T47D (cell line): Measurements from ENCODE around the gene CDC42SE2.
"Not testable (repeated sequence)": the region's sequence is repeated elsewhere in the genome, so short reads cannot be mapped to it uniquely, and the experiment has no call there.

ENCODE experiments used
- DNase-seq, 2 experiments: peaks; one replicate each; pipeline versions ENCODE4 v3.0.0 to v3.0.0-alpha.2; 2011 to 2012; ENCODE audit warnings: low read depth in 1 of 2, low spot score in 1 of 2
- JUND ChIP-seq: IDR thresholded peaks from 2 replicates; pipeline ENCODE4 v1.6.1; 2012; ENCODE audit warnings: low read depth
- in situ Hi-C: cut with HindIII; loops from 2 replicates; pipeline ENCODE4 v1.10.0; 2016; ENCODE audit warnings: low sequenced_read_pairs, low pct_unique_long_range_greater_than_20kb

Gene CDC42SE2

DNA sequence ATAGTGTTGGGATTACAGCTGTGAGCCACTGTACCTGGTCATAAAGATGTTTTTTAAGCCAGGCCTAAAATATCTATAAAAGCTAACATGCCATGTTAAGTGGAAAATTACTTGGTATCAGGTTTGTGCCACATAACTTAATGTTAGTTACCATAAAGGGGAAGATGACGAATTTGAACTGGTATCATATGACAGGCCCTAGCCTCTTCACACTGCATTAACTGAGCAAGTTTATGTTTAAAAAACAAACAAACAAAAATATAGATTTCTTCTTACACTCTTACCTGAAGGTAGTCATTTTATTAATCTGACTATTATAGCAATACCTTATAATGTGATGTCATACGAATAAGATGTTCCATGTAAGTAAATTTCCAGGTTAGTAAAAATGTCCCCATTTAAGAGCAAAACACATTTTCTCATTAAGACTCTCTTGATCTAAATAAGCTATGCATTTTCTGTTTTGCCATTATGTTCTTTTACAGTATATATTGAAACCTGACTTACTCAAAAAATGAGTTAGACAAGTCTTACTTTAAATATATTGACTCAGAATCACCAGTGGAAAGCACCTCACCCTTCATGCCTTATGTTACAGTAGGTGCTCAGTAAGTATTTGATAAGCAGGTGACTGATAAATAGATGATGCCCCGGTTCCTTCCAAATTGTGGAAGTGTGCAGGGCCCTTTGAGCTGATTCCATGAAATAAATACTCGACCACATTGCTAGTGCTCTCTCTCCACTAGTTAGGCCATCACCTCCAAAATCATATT, 125.4 kb downstream of the CDC42SE2 start:
- in situ Hi-C loops = no loop called here
- no peak for DNase-seq
- TF ChIP-seq JUND = no peak

DNA sequence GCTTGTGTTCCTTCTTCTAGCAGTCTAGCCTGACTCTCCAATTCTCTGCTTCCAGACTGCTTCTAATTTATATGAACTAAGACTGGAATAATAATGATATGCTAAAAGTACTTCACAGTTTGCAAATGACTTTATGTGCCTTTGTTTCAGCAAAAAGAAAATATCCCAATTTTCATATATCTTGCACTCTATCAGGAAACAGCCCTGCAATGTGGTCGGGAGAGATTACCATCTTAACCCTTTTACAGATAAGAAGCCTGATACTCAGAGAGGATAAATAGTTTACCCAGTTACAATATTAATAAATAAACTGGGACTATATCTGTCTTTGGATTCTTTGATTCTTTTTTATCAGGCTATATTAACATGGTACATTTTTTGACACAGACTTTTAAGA, 126.0 kb downstream of the CDC42SE2 start:
- DNase-seq = no peak
- no peak for TF ChIP-seq JUND
- in situ Hi-C loops = no loop called here

DNA sequence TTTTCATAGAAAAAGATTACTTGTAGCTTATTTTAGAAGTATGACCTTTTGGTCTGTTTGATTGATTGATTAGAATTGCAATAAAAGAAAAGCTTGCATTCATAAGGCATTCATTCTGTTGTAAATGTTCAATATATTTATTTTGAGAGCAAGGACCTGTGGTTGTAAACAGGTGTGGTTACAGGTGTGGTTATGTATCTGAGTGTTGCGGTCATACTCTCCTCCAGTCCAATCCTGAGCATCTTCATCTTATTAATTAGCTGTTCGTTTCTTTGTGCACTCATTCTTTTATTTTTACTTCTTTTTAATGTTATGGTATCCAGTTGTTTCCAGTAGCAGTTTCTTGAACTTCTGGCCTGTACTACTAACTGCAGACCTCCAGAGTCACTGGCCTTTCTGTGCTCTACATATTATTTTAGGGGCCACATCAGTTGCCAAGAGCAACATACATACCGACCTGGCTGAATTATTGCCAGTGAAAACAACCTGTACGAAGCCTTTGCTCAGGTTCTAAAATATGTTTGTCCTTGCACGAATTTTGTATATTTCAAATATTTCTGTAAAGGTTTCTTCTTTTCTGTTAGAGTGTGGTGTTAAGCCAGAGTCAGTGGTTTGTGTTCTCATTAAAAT, 128.7 kb downstream of the CDC42SE2 start:
- TF ChIP-seq JUND = no peak
- in situ Hi-C loops = no loop called here
- DNase-seq = no peak

DNA sequence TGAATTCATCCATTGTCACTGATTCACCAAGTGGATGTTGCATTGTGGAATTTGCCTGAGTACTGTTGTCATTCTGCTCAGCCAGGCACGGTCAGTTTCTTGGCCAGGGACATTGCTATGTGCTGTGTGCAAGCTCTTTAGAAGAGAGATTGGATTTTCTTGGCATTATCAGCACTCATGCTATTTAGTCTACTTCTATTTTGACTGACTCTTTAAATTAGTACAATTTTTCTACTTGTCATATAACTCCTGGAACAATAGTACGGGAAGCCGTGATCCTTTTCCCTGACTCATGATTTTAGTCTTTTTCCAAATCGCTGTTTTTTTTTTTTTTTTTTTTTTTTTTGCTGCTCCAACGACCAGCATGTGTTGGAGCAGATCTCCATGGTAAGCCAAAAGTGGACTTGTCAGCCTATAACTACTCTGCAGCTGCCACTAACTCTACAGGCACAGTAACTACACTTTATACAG, 129.7 kb downstream of the CDC42SE2 start:
- in situ Hi-C loops = no loop called here
- no peak for TF ChIP-seq JUND
- no peak for DNase-seq

DNA sequence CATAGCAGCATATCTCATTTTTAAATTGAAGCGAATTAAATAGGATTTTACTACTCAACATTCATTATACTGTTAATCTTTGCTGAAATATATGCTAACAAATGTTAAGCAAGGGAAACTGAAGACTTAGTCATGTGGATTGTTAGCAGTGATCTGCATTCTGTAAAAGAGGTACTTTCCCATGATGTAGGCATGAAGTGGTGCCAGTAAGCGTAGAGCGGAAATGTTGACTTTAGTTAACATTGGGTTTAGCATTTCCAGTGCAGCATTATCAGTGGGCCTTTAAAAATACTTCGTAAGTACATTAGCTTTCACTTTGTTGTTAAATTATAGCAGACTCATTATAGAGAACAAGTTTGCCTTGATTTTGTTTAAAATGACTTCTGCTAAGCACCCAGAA, 130.3 kb downstream of the CDC42SE2 start:
- TF ChIP-seq JUND = no peak
- no peak for DNase-seq
- in situ Hi-C loops = no loop called here

DNA sequence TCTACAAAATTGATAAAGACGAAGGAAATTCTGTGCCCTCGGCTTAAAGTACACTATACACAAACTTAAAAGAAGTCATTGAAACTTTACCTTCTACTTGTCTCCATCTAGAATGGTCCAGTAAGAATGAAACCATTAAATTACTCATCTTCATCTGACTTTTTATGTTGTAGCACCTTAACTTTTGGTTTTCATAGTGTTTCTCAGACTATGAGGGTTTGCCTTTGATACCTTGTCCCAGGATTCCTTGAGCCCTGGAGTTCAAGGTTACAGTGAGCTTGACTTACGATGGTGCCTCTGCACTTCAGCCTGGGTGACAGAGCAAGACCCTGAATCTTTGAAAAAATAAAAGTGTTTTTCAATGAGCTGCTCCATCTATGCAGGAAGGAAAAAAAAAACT, 132.2 kb downstream of the CDC42SE2 start:
- no peak for DNase-seq
- TF ChIP-seq JUND = no peak
- in situ Hi-C loops = no loop called here

DNA sequence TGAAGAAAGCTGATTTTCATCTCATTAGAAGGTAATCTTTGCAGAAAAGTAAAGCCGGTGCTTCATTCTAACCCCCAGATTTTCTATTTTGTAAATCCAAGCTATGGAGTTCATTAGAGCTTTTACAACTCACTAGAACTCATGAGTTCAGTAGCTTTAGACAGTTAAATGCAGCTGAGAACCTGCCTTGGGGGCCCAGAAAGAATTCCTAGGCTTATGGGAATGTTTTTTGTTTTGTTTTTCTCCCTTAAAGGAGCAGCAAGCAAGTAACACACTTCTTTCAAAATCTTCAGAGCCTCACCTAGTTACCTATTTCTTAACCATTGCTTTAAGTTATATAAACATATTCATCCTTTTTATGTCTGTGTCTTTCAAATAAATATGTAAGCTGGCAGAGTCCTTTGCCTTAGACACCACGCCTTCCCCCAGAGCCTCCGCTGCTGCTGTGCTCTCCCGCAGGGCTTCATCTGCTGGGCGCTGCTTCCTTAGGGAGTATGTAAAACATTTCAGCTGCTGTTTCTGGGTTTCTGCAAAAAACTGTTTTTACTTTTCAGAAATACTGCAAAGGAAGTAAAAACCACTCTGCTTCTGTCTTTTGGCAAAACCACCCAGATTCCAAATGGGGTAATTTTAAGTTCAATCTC, 132.9 kb downstream of the CDC42SE2 start:
- no peak for DNase-seq
- TF ChIP-seq JUND = no peak
- in situ Hi-C loops = no loop called here

DNA sequence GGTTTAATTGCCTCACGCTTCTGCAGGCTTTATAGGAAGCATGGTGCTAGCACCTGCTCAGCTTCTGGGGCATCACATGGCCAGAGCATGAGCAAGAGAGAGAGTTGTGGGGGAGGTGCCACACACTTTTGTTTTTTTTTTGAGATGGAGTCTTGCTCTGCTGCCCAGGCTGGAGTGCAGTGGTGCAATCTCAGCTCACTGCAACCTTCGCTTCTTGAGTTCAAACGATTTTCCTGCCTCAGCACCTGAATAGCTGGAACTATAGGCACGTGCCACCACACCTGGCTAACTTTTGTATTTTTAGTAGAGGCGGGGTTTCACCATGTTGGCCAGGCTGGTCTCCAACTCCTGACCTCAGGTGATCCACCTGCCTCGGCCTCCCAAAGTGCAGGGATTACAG, 135.2 kb downstream of the CDC42SE2 start:
- DNase-seq, in situ Hi-C loops: not testable (repeated sequence)

DNA sequence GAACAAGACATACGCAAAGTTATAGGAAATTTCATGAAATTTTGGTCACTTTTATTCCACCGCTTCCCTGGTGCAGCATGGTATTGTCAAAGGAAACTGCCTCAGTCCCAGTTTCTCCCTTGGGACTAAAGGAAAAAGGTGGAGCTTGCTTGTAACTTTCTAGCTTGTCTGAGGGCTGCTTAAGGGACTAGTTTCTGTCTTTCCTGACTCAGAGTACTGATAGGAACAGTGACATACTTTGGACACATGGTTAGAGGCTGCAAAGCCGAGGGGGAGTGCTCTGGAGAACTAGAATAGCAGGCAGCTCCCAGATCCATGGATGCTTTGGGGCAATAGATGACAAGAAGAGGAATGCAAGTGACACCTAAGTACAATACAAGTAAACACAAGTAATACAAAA, 136.7 kb downstream of the CDC42SE2 start:
- no peak for DNase-seq
- in situ Hi-C loops = no loop called here
- TF ChIP-seq JUND = no peak

DNA sequence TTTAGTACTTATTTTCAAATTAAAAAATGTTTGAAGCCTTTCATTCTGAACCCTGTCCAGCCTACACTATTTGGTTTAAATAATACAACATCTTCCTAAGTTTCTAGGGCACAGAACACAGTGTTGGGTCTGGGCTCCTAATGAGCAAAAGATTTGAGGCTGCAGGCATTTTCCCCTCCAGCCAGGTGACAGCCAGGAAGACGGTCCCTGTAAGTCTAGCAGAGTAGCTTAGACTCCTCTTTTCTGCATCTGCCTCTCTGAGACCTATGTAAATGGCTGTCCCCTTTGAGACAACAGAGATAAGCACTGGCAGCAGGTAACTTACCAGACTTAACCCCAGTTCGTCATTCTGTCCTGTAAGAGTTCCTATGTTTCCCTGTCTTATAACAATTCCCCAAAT, 141.8 kb downstream of the CDC42SE2 start:
- in situ Hi-C loops = no loop called here
- TF ChIP-seq JUND = no peak
- no peak for DNase-seq

DNA sequence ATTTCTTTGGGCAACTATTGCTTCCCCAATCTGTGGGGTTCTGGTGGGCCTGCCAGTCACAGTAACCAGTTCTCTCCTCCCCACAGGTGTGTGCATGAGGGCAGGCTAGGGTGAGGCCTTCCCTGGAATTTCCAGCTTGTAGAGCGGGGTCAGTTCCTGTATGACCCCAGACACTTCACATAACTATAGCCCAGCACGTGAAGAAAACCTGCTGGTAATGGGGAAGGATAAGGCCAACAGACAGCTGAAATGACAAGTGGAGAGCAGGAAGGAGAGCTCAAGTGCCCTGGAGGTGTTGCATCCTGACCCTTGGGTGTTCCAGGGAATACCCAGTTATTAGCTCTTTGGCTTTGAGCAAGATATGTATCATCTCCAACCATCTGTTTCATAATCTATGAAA, 142.2 kb downstream of the CDC42SE2 start:
- in situ Hi-C loops = no loop called here
- DNase-seq = no peak
- TF ChIP-seq JUND = no peak

DNA sequence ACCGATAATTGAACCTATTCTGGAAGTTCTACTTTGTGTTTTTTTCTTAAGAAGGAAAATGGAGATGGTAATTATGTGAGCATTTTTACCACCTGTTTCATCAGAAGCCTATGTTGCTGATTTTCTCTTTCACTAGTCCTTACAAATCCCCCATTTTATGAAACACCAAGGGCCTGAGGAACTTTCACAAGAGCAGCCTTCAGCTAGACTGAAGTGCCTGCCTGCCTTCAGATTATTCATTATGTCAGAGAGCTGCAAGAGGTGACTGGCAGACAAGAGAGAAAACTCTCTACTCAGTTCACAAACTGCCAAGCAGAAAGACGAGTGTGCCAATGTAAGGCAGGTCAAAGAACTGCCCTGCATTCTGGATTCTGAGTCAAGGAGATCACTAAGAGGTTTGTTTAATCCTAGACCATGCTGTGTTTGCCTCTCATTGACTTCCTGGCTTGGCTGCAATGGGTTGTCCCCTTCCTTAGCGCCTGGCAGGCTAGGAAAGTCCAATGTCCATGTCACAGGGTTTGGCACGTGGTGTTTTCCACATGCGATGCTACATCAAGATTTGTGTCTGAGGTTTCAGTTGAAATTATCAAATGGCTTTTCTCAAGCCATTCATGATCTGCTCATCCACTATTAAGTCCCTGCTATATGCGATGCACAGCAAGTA, 143.3 kb downstream of the CDC42SE2 start:
- DNase-seq = no peak
- in situ Hi-C loops = no loop called here
- TF ChIP-seq JUND = no peak
